ENCODE results near the gene LARP4.
"Not testable (repeated sequence)": the region's sequence is repeated elsewhere in the genome, so short reads cannot be mapped to it uniquely, and the experiment has no call there.

The LARP4 gene

GRCh38 chr12:50400104-50400637 lies 514 bp upstream of the LARP4 start:
- no peaks in the 10 kb centered on the region for H3K27me3 ChIP-seq (ENCODE audit: control insufficient read depth, insufficient read depth, low read length)
- no peak overlapping the region for H3K27ac ChIP-seq (ENCODE audit: low read length)
- H3K36me3 ChIP-seq (ENCODE audit: control insufficient read depth, insufficient read depth, low read length) = no peaks in the 10 kb centered on the region
- H3K9me3 ChIP-seq (ENCODE audit: control insufficient read depth, insufficient read depth, low read length) = no peaks in the 10 kb centered on the region
- peak overlapping the region; percentile 38; the same call in 1 of the 2 replicates for H3K4me3 ChIP-seq (ENCODE audit: low read length)
- H3K4me1 ChIP-seq (ENCODE audit: control insufficient read depth, insufficient read depth, low read length) = no peaks in the 10 kb centered on the region
- 100% methylated on average over 2 of the region's 8 CpGs for WGBS (ENCODE audit: insufficient coverage, insufficient read length)
- DNase-seq (ENCODE audit: low read depth, low spot score) = no peak

- no peak for DNase-seq (ENCODE audit: low read depth, low spot score)
- H3K27me3 ChIP-seq (ENCODE audit: control insufficient read depth, insufficient read depth, low read length) = no peaks in the 10 kb centered on the region
- WGBS (ENCODE audit: insufficient coverage, insufficient read length) = no CpG with 5 or more reads among the region's 16 CpGs
- no peaks in the 10 kb centered on the region for H3K9me3 ChIP-seq (ENCODE audit: control insufficient read depth, insufficient read depth, low read length)
- H3K36me3 ChIP-seq (ENCODE audit: control insufficient read depth, insufficient read depth, low read length) = no peaks in the 10 kb centered on the region
- no peaks in the 10 kb centered on the region for H3K4me1 ChIP-seq (ENCODE audit: control insufficient read depth, insufficient read depth, low read length)
- H3K27ac ChIP-seq (ENCODE audit: low read length) = no peak overlapping the region
- H3K4me3 ChIP-seq (ENCODE audit: low read length) = peak overlapping the region; percentile 77; the same call in 1 of the 2 replicates
These were observed 906 bp downstream of the LARP4 start for GRCh38 chr12:50401500-50402081.

- no peak for DNase-seq (ENCODE audit: low read depth, low spot score)
- Histone ChIP-seq H3K9me3 (ENCODE audit: control insufficient read depth, insufficient read depth, low read length) (no peaks in the 10 kb centered on the region), H3K27ac (ENCODE audit: low read length) (no peak overlapping the region)
These were observed 1.7 kb downstream of the LARP4 start for GRCh38 chr12:50402264-50403000.

GRCh38 chr12:50403001-50403440 lies 2.3 kb downstream of the LARP4 start:
- Histone ChIP-seq H3K4me1 (ENCODE audit: control insufficient read depth, insufficient read depth, low read length) (no peaks in the 10 kb centered on the region), H3K36me3 (ENCODE audit: control insufficient read depth, insufficient read depth, low read length) (no peaks in the 10 kb centered on the region), H3K27ac (ENCODE audit: low read length) (no peak overlapping the region), H3K4me3 (ENCODE audit: low read length) (no peak overlapping the region), H3K27me3 (ENCODE audit: control insufficient read depth, insufficient read depth, low read length) (no peaks in the 10 kb centered on the region), H3K9me3 (ENCODE audit: control insufficient read depth, insufficient read depth, low read length) (no peaks in the 10 kb centered on the region)
- no CpG with 5 or more reads among the region's 3 CpGs for WGBS (ENCODE audit: insufficient coverage, insufficient read length)
- no peak for DNase-seq (ENCODE audit: low read depth, low spot score)

More at GRCh38 chr12:50402264-50403000, 1.7 kb downstream of the LARP4 start:
- WGBS (ENCODE audit: insufficient coverage, insufficient read length) = no CpG with 5 or more reads among the region's 7 CpGs
- Histone ChIP-seq H3K27me3 (ENCODE audit: control insufficient read depth, insufficient read depth, low read length) (no peaks in the 10 kb centered on the region), H3K4me1 (ENCODE audit: control insufficient read depth, insufficient read depth, low read length) (no peaks in the 10 kb centered on the region), H3K36me3 (ENCODE audit: control insufficient read depth, insufficient read depth, low read length) (no peaks in the 10 kb centered on the region), H3K4me3 (ENCODE audit: low read length) (no peak overlapping the region; the same call in 1 of the 2 replicates)

GRCh38 chr12:50404307-50404706 lies 3.6 kb downstream of the LARP4 start:
- no peak overlapping the region for H3K27ac ChIP-seq (ENCODE audit: low read length)
- H3K9me3 ChIP-seq (ENCODE audit: control insufficient read depth, insufficient read depth, low read length) = no peaks in the 10 kb centered on the region
- H3K4me3 ChIP-seq (ENCODE audit: low read length) = no peak overlapping the region
- no peak for DNase-seq (ENCODE audit: low read depth, low spot score)
- H3K4me1 ChIP-seq (ENCODE audit: control insufficient read depth, insufficient read depth, low read length) = no peaks in the 10 kb centered on the region
- WGBS (ENCODE audit: insufficient coverage, insufficient read length) = no CpG with 5 or more reads among the region's 8 CpGs
- no peaks in the 10 kb centered on the region for H3K27me3 ChIP-seq (ENCODE audit: control insufficient read depth, insufficient read depth, low read length)
- no peaks in the 10 kb centered on the region for H3K36me3 ChIP-seq (ENCODE audit: control insufficient read depth, insufficient read depth, low read length)

GRCh38 chr12:50411051-50411660 lies 10.5 kb downstream of the LARP4 start:
- Histone ChIP-seq H3K36me3 (ENCODE audit: control insufficient read depth, insufficient read depth, low read length) (no peaks in the 10 kb centered on the region), H3K4me1 (ENCODE audit: control insufficient read depth, insufficient read depth, low read length) (no peaks in the 10 kb centered on the region), H3K27ac (ENCODE audit: low read length) (no peak overlapping the region), H3K9me3 (ENCODE audit: control insufficient read depth, insufficient read depth, low read length) (no peaks in the 10 kb centered on the region), H3K27me3 (ENCODE audit: control insufficient read depth, insufficient read depth, low read length) (no peaks in the 10 kb centered on the region), H3K4me3 (ENCODE audit: low read length) (no peak overlapping the region)
- WGBS (ENCODE audit: insufficient coverage, insufficient read length) = no CpG with 5 or more reads among the region's 9 CpGs
- no peak for DNase-seq (ENCODE audit: low read depth, low spot score)

- Histone ChIP-seq H3K27me3 (ENCODE audit: control insufficient read depth, insufficient read depth, low read length) (no peaks in the 10 kb centered on the region), H3K4me1 (ENCODE audit: control insufficient read depth, insufficient read depth, low read length) (no peaks in the 10 kb centered on the region), H3K4me3 (ENCODE audit: low read length) (no peak overlapping the region), H3K9me3 (ENCODE audit: control insufficient read depth, insufficient read depth, low read length) (no peaks in the 10 kb centered on the region), H3K36me3 (ENCODE audit: control insufficient read depth, insufficient read depth, low read length) (no peaks in the 10 kb centered on the region), H3K27ac (ENCODE audit: low read length) (no peak overlapping the region)
- WGBS (ENCODE audit: insufficient coverage, insufficient read length) = no CpG with 5 or more reads among the region's 6 CpGs
- DNase-seq (ENCODE audit: low read depth, low spot score) = no peak
These were observed 15.3 kb downstream of the LARP4 start for GRCh38 chr12:50415899-50416479.

- WGBS (ENCODE audit: insufficient coverage, insufficient read length) = no CpG with 5 or more reads among the region's 5 CpGs
- H3K9me3 ChIP-seq (ENCODE audit: control insufficient read depth, insufficient read depth, low read length) = no peaks in the 10 kb centered on the region
- no peaks in the 10 kb centered on the region for H3K27me3 ChIP-seq (ENCODE audit: control insufficient read depth, insufficient read depth, low read length)
- H3K36me3 ChIP-seq (ENCODE audit: control insufficient read depth, insufficient read depth, low read length) = no peaks in the 10 kb centered on the region
- DNase-seq (ENCODE audit: low read depth, low spot score) = no peak
- H3K4me3 ChIP-seq (ENCODE audit: low read length) = no peak overlapping the region
- H3K27ac ChIP-seq (ENCODE audit: low read length) = no peak overlapping the region
- no peaks in the 10 kb centered on the region for H3K4me1 ChIP-seq (ENCODE audit: control insufficient read depth, insufficient read depth, low read length)
These were observed 18.6 kb downstream of the LARP4 start for GRCh38 chr12:50419112-50419909.

- no CpG with 5 or more reads among the region's 10 CpGs for WGBS (ENCODE audit: insufficient coverage, insufficient read length)
- DNase-seq (ENCODE audit: low read depth, low spot score); H3K27ac ChIP-seq (ENCODE audit: low read length); H3K4me3 ChIP-seq (ENCODE audit: low read length); H3K4me1 ChIP-seq (ENCODE audit: control insufficient read depth, insufficient read depth, low read length); H3K36me3 ChIP-seq (ENCODE audit: control insufficient read depth, insufficient read depth, low read length); H3K9me3 ChIP-seq (ENCODE audit: control insufficient read depth, insufficient read depth, low read length); H3K27me3 ChIP-seq (ENCODE audit: control insufficient read depth, insufficient read depth, low read length): not testable (repeated sequence)
These were observed 22.2 kb downstream of the LARP4 start for GRCh38 chr12:50422855-50423254.

- no CpG with 5 or more reads among the region's 10 CpGs for WGBS (ENCODE audit: insufficient coverage, insufficient read length)
- not testable (repeated sequence) for H3K4me3 ChIP-seq (ENCODE audit: low read length); H3K4me1 ChIP-seq (ENCODE audit: control insufficient read depth, insufficient read depth, low read length); H3K27ac ChIP-seq (ENCODE audit: low read length); DNase-seq (ENCODE audit: low read depth, low spot score); H3K36me3 ChIP-seq (ENCODE audit: control insufficient read depth, insufficient read depth, low read length); H3K9me3 ChIP-seq (ENCODE audit: control insufficient read depth, insufficient read depth, low read length); H3K27me3 ChIP-seq (ENCODE audit: control insufficient read depth, insufficient read depth, low read length)
These were observed 22.7 kb downstream of the LARP4 start for GRCh38 chr12:50423342-50423741.
